ENCODE data around the gene CDKN2C.

DNA sequence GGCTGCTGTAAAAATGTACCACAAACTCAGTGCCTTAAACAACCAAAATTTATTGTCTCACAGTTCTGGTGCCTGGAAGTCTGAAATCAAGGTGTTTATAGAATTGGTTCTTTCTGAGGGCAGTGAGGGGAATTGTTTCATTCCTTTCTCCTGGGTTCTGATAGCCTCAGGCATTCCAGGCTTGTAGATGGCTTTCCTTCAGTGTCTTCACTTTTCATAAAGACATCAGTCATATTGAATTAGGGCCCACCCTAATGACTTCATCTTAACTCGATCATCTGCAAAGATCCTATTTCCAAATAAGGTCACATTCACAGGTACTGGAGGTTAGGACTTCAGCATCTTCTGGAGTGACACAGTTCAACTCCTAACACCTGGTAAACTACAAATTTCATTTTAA, 15.0 kb downstream of the CDKN2C start:
- TF ChIP-seq, protein P1, sequence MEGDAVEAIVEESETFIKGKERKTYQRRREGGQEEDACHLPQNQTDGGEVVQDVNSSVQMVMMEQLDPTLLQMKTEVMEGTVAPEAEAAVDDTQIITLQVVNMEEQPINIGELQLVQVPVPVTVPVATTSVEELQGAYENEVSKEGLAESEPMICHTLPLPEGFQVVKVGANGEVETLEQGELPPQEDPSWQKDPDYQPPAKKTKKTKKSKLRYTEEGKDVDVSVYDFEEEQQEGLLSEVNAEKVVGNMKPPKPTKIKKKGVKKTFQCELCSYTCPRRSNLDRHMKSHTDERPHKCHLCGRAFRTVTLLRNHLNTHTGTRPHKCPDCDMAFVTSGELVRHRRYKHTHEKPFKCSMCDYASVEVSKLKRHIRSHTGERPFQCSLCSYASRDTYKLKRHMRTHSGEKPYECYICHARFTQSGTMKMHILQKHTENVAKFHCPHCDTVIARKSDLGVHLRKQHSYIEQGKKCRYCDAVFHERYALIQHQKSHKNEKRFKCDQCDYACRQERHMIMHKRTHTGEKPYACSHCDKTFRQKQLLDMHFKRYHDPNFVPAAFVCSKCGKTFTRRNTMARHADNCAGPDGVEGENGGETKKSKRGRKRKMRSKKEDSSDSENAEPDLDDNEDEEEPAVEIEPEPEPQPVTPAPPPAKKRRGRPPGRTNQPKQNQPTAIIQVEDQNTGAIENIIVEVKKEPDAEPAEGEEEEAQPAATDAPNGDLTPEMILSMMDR (IDR thresholded peaks at IDR 0.05; ENCODE audit: low read depth, low read length), result no peak
- TF ChIP-seq POLR2A (IDR thresholded peaks at IDR 0.05; ENCODE audit: extremely low read depth, insufficient read length), result no peak
- TF ChIP-seq MYC (IDR thresholded peaks at IDR 0.05; ENCODE audit: low read depth, low read length), result no peak
- TF ChIP-seq, protein P2, sequence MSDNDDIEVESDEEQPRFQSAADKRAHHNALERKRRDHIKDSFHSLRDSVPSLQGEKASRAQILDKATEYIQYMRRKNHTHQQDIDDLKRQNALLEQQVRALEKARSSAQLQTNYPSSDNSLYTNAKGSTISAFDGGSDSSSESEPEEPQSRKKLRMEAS (IDR thresholded peaks at IDR 0.05; ENCODE audit: low read depth, low read length), result no peak
